K562 (cell line): Measurements from ENCODE around the gene NOP16. TPM values are rescaled to one million over a fixed set of nuclear protein-coding genes. Genes with fewer than 3 reads are reported as not detected.

Source experiments
- ATF6 ChIP-seq: sonication (generic); formaldehyde crosslinking; IDR thresholded peaks from 2 replicates; pipeline ENCODE4 v1.4.0; 2020; ENCODE audit warnings: mild to moderate bottlenecking, missing genetic modification reagents
- CEBPB ChIP-seq: fragments of 450-650 bp; IDR thresholded peaks from 2 replicates; pipeline ENCODE4 v1.6.1; 2016; ENCODE audit warnings: missing genetic modification characterization, missing compliant biosample characterization
- ETV6 ChIP-seq, 3 experiments: fragments of 150-350 bp in 1 of 3; sonication (generic) in 1 of 3; formaldehyde crosslinking in 1 of 3; IDR thresholded peaks; 2 replicates each; pipeline versions ENCODE4 v1.6.1 to v1.8.0; 2014 to 2022; ENCODE audit warnings: borderline replicate concordance in 2 of 3, low read depth in 2 of 3, antibody characterized with exemption in 1 of 3, low read length in 1 of 3, mild to moderate bottlenecking in 1 of 3, missing genetic modification reagents in 1 of 3
- FOXJ3 ChIP-seq: sonication (generic); formaldehyde crosslinking; IDR thresholded peaks from 2 replicates; pipeline ENCODE4 v1.4.0; 2020; ENCODE audit warnings: mild to moderate bottlenecking, missing genetic modification reagents
- MNT ChIP-seq, 2 experiments: fragments of 450-650 bp; conservative IDR thresholded peaks; 2 replicates each; pipeline ENCODE4 v1.6.1; 2017; ENCODE audit warnings: mild to moderate bottlenecking in 2 of 2, moderate library complexity in 2 of 2
- SMARCB1 ChIP-seq: IDR thresholded peaks from 2 replicates; pipeline ENCODE4 v1.6.1; 2011; ENCODE audit warnings: improper control_type of control experiment, low read depth; ENCODE audit not compliant: insufficient read length
- XRCC3 ChIP-seq: fragments of 450-650 bp; IDR thresholded peaks from 2 replicates; pipeline ENCODE4 v1.6.1; 2017; ENCODE audit warnings: mild to moderate bottlenecking, moderate library complexity
- ZBTB12 ChIP-seq: fragments of 250-450 bp; sonication (Bioruptor Pico); IDR thresholded peaks from 2 replicates; pipeline ENCODE4 v1.4.0; 2020
- ZNF274 ChIP-seq: IDR thresholded peaks from 2 replicates; pipeline ENCODE4 v1.6.1; 2011; ENCODE audit warnings: low read depth, mild to moderate bottlenecking, low read length, moderate library complexity, borderline replicate concordance
- ZNF639 ChIP-seq, 2 experiments: fragments of 200-800 bp in 1 of 2; sonication (Bioruptor generic) in 1 of 2; sonication (generic) in 1 of 2; formaldehyde crosslinking in 1 of 2; IDR thresholded peaks in 1 of 2; conservative IDR thresholded peaks in 1 of 2; 2 replicates each; pipeline versions ENCODE4 v1.5.0 to v1.6.1; 2016 to 2020; ENCODE audit warnings: missing compliant biosample characterization in 1 of 2, missing genetic modification characterization in 1 of 2, missing genetic modification reagents in 1 of 2
- polyA plus RNA-seq, 8 experiments: library from polyadenylated mRNA; depleted of rRNA in 4 of 8; stranded (reverse) in 5 of 8; unstranded in 3 of 8; fragments of >200 nt; fragmentation: Nextera tagmentation in 2 of 8; fragmentation: Illumina TruSeq in 1 of 8; extraction: Ambion mirVana in 2 of 8; extraction: Trizol in 1 of 8; gene quantifications; 2 replicates each; pipeline versions ENCODE4 v1.2.1 to v1.2.3, GENCODE V29; 2011 to 2014; ENCODE audit warnings: inconsistent platforms in 1 of 8, missing spikeins in 1 of 8
- total RNA-seq, 7 experiments: library from RNA; depleted of rRNA in 6 of 7; stranded (reverse); fragments of >200 nt in 6 of 7; fragmentation: Illumina TruSeq in 2 of 7; extraction: Trizol in 2 of 7; gene quantifications; 2 replicates each; pipeline versions ENCODE4 v1.2.1 to v1.2.3, GENCODE V29; 2011 to 2021; ENCODE audit warnings: low replicate concordance in 1 of 7

The NOP16 gene
- total and polyA plus RNA-seq, 9 of the 15 experiments (the other 6 are each of a cell fraction or from before 2014, with no cell fraction given), result 92.5 to 342 (median 148) TPM

GRCh38 chr5:176389135-176390123 lies 1.0 kb upstream of the NOP16 start (continued):
- TF ChIP-seq MNT (conservative IDR thresholded peaks at IDR 0.05), result no peak
- no peak for TF ChIP-seq ATF6 (CRISPR knock-in tag)
- no peak for TF ChIP-seq ZNF274
- no peak for TF ChIP-seq ETV6 (IDR thresholded peaks at IDR 0.05; ENCODE audit: borderline replicate concordance in 1 of 2, low read depth in 2 of 2, low read length in 1 of 2)
- TF ChIP-seq ETV6 (CRISPR knock-in tag; IDR thresholded peaks at IDR 0.05; ENCODE audit: borderline replicate concordance), result no peak
- TF ChIP-seq ZBTB12 (CRISPR knock-in tag), result no peak
- TF ChIP-seq FOXJ3 (CRISPR knock-in tag), result no peak
- TF ChIP-seq CEBPB, result no peak
- TF ChIP-seq ZNF639 (CRISPR knock-in tag; conservative IDR thresholded peaks at IDR 0.05 in 1 of 2, IDR thresholded peaks at IDR 0.05 in 1 of 2), result no peak; a peak in 1 of 4 replicates
- no peak for TF ChIP-seq XRCC3
- TF ChIP-seq SMARCB1, result no peak
